GM18519 (cell line): ENCODE results near the gene SMAD3.

Source experiments
- ATAC-seq: cut with Tn5 transposase; IDR thresholded peaks from one replicate; pipeline ENCODE4 v1.9.1; 2021; ENCODE audit warnings: mild to moderate bottlenecking, moderate library complexity; ENCODE audit not compliant: unreplicated experiment, low FRiP score

The SMAD3 gene

DNA sequence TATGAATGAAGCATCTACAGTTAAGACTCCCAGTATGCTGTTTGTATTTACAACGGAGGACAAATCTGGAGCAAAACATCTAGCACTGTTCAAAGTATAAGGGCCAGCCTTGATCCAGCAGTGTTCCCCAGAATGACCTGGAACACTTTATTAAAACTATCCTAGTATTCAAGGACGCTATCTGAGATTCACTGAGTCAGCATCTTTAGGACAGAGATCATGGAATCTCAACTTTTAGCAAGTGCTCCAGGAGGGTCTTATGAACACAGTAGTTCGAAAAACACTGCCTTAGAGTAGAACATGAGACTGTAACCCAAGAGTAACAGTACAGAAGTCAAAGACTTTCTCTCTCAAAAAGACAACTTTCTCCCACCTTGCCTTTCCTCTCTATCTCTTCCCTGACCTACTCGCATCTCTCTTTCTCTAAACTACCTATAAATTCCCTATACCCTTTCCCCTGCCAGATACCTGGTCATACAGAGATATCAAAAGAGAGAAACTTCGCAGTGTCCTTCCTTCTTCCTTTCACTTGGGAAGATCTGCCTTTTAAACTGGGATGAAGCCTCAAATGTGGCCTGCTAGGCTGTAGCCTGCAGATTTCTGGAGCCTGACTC lies 145.3 kb downstream of the SMAD3 start:
- ATAC-seq = no peak

DNA sequence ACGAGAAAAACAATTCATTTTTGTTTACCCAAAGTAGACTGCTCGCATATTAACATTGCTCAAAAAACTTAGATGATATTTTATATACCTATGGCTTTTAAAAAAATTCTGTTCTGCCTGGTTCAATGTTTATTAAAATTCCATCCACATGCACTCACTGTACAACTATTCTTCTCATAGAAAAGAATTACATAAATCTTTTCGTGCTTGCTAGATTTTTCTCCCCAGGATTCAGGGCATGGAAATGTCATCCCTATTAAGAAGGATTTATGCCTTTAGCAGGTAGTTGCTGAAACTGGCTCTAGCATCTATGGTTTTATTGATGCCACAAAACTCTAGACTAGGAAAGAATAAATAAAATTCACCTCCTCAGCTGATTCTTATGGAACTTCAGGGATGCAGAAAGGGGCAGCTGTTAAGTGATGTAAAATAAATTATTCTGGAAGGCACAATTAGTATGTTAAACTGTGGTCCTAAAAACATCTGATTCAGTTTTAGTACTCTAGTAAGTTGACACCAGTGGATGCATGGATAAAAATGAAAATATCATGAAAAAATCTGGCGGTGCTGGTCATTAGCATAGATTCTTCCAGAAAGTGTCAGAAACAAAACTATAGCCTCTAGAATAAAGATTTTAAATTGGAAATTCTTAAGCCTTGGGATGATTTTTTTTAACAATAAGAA lies 147.4 kb downstream of the SMAD3 start:
- ATAC-seq = no peak

DNA sequence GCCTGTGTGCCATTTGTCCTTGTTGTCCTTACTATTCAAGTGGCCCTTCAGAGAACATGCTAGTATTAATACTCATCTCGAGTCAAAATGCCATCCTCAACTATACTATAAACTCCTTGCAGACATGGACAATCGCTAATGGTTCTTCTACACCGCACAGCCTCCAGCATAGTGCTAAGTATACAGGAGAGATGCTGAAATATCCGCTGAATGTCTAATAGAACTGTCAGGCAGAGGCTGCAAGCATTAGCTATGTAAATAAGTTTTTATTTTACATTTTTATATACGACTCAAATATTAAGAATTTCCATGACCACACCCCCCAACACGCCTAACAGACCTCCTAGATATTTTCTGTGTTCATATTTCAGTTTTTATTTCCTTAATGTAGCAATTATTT lies 149.7 kb downstream of the SMAD3 start:
- no peak for ATAC-seq

DNA sequence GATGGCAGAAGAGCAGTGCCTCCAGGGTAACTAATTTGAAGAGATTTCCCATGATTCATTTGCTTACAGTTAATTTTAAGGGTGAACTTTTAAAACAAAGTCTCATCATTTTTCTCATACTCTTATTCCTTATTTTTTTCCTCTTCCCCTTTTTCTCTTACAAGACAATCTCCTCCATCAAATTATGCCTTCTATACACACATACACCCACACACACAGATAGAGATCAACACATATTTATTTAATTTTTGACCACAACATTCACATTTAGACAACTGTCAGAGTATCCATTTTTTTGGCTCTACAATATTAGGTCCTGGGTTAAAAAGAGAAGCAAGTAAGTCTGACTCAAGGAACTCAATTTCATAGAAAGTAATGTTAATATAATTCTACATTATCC lies 151.5 kb downstream of the SMAD3 start:
- no peak for ATAC-seq

DNA sequence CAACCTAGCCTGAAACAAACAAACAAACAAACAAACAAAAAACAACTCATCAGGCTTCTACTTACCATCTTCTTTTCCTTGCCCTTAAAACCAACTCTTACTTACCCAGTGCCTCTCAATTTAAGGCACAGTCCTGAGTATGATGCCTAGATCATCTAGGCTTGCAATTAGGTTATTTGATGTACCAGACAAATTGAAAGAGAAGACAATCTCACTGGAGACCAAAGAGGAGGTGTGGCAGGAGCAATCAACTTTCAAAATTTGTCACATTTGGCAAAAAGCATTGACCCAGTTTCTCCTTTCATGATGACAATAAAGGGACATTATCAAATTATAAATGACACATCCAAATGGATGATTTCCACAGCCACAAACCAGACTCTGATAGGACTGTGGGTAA lies 153.0 kb downstream of the SMAD3 start:
- ATAC-seq = no peak

DNA sequence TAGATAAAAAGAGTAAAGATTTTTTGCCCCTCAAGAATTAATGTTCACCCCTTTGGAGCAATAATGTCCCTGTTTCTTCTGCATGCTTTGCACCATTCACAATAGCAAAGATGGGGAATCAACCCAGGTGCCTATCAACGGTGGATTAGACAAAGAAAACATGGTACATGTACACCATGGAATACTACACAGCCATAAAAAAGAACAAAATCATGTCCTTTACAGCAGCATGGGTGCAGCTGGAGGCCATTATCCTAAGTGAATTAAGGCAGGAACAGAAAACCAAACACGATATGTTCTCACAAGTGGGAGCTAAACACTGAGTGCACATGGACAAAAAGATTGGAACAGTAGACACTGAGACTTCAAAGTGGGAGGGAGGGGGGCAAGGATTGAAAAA lies 153.9 kb downstream of the SMAD3 start:
- no peak for ATAC-seq

DNA sequence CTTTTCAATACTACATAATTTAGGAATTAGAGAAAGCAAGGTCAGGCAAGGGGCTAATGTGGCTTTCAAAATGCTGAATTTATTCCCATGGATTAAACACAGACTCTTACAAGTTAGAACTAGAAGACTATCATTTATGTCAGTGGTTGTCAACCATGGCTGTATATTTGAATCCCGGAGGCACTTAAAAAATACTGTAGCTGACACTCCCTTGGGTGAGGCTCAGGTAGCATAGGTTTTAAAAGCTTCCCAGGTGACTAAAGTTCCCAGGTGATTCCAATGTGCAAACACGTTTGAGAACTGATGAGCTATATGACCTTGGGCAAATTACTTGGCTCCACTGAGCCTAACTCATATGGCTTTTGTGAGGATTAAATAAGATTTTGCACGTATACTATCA lies 159.5 kb downstream of the SMAD3 start:
- no peak for ATAC-seq

DNA sequence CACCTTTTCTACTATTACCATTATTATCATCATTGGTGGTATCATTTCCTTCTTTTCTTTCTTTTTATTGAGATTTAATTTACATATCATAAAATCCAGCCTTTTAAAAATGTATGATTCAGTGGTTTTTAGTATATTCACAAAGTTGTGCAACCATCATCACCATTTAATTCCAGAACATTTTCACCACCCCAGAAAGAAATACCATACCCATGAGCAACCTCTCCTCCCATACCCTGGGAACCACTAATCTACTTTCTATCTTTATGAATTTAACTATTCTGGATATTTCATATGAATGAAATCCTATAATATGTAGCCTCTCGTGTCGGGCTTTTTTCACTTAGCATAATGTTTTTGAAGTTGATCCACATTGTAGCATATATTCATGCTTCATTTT lies 159.9 kb downstream of the SMAD3 start:
- no peak for ATAC-seq

DNA sequence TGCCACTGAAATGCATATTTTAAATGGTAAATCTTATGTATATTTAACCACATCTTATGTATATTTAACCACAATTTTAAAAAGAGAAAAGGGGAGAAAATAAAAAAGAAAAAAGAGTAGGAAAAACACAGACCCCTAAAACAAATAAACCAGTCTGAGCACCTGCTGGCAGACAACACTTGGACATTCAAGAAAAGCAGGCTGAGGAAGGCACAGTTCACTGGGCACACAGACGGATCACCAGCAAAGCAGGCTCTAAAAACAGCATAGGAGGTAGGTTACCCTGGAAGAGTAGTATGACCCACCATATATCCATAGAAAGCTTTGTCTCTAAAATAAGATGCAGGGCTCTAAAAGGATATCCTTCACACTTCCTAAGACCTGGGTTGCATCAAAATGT lies 162.0 kb downstream of the SMAD3 start:
- ATAC-seq = no peak

DNA sequence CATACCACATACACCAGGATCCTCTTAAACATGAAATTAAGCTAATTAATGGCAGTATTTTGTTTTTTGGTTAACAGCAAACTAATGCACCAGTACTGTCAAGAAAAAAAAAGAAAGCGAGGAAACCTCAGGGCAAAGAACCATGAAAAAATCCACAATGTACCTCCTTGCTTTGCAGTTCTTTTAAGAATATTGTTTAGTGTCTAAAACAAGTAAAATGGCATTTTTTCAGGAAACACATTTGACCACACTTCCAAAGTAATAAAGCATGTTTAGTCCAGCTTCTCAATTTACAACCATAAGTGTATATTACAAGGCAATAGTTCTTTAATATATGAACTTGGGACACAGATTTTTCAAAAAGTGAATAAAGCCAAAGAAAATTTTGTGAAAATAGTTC lies 162.4 kb downstream of the SMAD3 start:
- ATAC-seq = no peak

DNA sequence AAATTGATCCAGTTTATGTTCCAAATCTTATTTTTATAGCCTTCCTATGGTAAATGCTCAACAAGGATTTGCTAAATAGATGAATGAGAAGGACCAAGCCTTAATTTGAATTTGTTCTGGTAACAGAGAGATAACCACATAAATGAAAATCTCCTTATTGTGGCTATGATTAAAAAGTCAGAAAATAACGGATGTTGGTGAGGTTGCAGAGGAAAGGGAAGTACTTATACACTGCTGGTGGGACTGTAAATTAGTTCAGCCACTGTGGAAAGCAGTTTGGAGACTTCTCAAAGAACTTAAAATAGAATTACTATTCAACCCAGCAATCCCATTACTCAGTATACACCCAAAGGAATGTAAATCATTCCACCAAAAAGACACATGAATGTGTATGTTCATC lies 162.9 kb downstream of the SMAD3 start:
- no peak for ATAC-seq

DNA sequence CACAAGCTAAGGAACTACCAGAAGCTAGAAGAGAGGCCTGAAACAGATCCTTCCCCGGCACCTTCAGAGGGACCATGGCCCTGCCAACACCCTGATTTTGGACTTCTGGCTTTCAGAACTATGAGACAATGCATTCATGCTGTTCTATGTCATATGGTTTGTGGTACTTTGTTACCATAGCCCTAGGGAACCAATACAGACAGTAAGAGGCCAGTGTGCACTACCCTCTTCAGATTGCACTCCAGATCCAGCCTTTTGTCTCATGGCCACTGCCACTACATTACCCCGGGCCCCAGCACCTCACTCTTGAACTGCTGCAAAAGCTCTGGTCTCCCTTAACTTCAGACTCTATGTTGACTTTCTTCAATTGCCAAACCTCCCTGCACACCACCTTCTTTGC lies 165.1 kb downstream of the SMAD3 start:
- no peak for ATAC-seq

DNA sequence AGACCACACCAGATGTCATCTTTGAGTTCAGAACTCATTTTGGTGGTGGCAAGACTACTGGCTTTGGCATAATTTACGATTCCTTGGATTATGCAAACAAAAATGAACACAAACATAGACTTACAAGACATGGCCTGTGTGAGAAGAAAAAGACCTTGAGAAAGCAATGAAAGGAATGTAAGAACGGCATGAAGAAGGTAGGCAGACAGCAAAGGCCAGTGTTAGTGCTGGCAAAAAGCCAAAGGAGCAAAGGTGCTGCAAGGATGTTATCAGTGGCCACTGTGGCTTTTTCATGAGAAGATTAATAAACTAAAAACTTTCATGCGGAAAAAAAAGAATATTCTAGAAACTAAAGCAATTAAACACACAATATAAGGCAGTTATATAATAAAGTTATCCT lies 167.2 kb downstream of the SMAD3 start:
- no peak for ATAC-seq

DNA sequence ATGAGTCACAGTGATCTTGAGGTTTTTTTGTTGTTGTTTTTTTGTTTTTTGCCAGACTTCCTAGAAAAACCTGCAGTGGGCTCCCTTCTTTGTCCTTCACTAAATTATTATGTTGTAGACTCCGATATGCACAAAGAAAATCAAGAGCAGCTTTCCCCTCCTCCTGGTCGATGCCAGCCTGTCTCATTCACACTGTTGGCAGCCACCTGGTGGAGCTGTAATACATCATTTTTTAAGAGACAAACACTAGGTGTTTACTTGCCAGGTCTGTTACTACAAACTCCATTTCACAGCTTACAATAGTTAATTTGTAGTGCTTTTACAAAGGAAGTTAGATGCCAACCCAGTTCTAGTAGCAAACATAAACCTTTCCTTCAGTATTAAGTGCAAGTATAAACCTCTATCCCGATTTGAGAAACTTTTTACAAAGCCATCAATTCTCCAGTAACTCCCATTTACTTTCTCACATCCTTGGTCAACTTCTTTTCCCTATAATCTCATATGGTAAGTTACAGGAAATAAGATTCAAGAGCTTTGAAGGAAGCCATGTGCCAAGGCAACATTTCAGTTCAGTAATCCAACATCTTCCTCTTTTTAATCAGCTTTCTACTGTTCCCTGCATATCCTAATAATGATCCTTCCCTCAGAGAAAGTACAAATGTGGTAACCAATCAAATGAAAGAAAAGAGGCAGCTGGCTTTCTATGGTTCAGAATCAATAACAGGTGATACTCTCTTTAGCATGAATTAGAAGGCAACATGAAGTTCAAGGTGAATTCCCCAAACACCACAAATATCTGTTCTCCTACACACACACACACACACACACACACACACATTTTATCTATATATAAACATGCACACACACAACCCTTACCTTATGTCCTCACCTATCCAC lies 175.1 kb downstream of the SMAD3 start:
- ATAC-seq = no peak

DNA sequence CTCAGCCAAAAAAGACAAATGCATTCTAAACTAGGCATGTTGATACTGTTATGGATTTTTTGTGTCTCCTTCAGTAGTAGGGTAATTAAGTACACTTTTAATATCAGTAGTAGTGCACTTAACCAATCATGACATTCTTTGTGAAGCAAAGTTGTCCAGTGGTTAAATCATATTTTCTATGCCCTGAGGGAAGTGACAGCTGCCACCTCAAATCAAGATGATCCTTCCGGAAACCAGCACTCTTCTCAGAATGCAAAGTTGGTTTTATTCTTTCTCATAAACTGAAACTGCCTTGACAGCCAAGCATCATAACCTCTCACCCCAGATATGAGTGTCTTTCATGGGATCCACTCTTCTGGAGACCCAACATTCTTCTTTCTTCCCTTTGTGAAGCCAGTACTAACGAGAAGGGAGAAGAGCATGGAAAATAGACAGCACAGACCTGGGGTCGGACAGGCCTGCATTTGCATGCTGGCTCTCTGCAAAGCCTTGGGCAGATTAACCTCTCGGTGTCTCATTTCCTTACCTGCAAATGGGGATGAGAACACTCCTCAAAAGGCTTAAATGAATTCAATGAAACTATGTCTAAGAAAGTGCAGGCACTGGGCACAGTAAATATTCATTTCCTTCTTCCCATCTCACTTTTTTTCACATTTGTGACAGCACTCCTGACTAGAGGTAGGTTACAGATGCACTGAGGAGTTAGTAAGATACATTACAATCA lies 175.9 kb downstream of the SMAD3 start:
- peak; percentile 59 for ATAC-seq

DNA sequence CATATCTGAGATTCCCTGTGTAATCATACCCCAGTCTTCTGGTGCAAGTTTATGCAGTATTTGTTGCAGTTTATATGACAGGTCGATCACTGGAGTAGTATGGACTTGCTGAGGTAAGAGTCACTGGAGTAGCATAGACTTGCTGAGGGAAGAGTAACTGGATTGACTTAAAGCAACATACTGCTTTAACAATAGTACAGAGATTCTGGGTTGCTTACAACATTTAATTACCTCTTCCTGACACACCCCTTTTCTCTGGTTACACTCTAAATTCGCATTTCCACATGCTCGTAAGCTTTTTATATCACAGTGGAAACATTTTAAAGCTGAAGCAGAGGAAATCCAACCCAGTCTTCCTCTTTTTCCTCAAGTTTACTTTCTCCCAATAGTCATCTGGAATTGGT lies 177.3 kb downstream of the SMAD3 start:
- no peak for ATAC-seq
